Activated naive CD8-positive, alpha-beta T cell treated with anti-CD3 and anti-CD28 coated beads for 36 hours (primary cell): Measurements from ENCODE around the gene MUC20. TPM values are rescaled to one million over a fixed set of nuclear protein-coding genes. Genes with fewer than 3 reads are reported as not detected.
"Not testable (repeated sequence)": the region's sequence is repeated elsewhere in the genome, so short reads cannot be mapped to it uniquely, and the experiment has no call there.

Experiments
- DNase-seq: peaks from one replicate; pipeline ENCODE4 v3.0.0; 2021
- H3K27ac Mint-ChIP-seq: one replicate; pipeline ENCODE4 v1.8.0; 2022; ENCODE audit warnings: mild to moderate bottlenecking, moderate library complexity, mixed read lengths
- H3K27me3 Mint-ChIP-seq: one replicate; pipeline ENCODE4 v1.8.0; 2022; ENCODE audit warnings: mild to moderate bottlenecking, mixed read lengths
- H3K36me3 Mint-ChIP-seq: one replicate; pipeline ENCODE4 v1.8.0; 2021; ENCODE audit warnings: mild to moderate bottlenecking, mixed read lengths
- H3K4me1 Mint-ChIP-seq: one replicate; pipeline ENCODE4 v1.8.0; 2021; ENCODE audit warnings: mixed read lengths
- H3K4me3 Mint-ChIP-seq: one replicate; pipeline ENCODE4 v1.8.0; 2022; ENCODE audit warnings: mild to moderate bottlenecking, moderate library complexity, mixed read lengths
- H3K9me3 Mint-ChIP-seq: one replicate; pipeline ENCODE4 v1.8.0; 2022; ENCODE audit warnings: mixed read lengths
- total RNA-seq, 2 experiments: library from RNA; stranded (reverse); gene quantifications; one replicate each; pipeline ENCODE4 v1.2.3, GENCODE V29; 2021

Gene MUC20
- total RNA-seq, 2 experiments from 2014 or later: 0.26 to 0.29 TPM

DNA sequence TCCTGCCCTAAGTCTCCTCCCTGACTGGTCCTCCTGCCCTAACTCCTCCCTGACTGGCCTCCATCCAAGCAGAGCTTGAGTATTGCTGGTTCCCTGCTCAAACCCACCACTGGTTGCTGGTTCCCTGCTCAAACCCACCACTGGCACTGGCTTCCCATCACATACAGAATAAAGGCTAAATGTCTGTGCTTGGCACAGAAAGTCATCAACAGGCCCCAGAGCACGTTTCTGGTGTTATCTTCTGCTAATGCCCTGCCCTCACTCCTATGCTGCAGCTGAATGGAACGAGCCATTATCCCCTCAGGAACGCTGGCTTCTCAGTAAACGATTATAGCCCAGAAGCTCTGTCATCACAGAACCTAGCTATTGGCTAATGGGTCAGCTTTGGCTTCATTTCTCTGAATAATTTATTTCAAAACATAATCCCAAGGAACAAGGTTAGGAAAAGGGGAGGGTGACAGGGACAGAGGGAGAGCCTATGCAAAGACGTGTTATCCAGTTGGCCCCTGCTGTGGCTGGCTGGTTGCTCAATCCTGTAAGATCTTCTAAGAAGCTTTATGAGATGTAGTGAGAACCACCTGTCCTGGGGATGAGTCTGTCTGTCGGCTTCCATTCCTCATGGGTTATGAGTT lies 6.3 kb upstream of the MUC20 start:
- Mint-ChIP-seq H3K27me3 (no peaks in the 10 kb centered on the region), H3K9me3 (no peaks in the 10 kb centered on the region), H3K36me3 (peaks cover 4% of the 10 kb centered on the region), H3K4me1 (peaks cover 4% of the 10 kb centered on the region), H3K27ac (no peak overlapping the region), H3K4me3 (no peak overlapping the region)
- DNase-seq: no peak

DNA sequence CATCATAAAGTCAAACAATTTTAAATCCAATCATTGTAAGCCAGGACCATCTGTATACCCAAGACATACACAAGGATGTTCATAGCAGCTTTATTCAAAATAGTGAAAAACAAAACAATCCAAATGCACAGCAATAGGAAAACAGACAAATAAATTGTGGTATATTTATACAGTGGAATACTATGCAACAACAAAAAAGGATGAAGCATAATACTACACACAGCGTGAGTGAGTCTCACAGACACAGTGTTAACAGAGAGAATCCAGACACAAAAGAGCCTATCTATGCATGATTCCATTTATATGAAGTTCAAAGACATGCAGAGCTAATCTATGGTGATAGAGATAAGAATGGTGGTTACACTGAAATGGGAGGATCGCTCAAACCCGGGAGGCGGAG lies 5.6 kb upstream of the MUC20 start:
- H3K4me1 Mint-ChIP-seq: peaks cover 4% of the 10 kb centered on the region
- no peak overlapping the region for H3K27ac Mint-ChIP-seq
- no peaks in the 10 kb centered on the region for H3K27me3 Mint-ChIP-seq
- H3K9me3 Mint-ChIP-seq: no peaks in the 10 kb centered on the region
- peaks cover 4% of the 10 kb centered on the region for H3K36me3 Mint-ChIP-seq
- DNase-seq: no peak
- no peak overlapping the region for H3K4me3 Mint-ChIP-seq

DNA sequence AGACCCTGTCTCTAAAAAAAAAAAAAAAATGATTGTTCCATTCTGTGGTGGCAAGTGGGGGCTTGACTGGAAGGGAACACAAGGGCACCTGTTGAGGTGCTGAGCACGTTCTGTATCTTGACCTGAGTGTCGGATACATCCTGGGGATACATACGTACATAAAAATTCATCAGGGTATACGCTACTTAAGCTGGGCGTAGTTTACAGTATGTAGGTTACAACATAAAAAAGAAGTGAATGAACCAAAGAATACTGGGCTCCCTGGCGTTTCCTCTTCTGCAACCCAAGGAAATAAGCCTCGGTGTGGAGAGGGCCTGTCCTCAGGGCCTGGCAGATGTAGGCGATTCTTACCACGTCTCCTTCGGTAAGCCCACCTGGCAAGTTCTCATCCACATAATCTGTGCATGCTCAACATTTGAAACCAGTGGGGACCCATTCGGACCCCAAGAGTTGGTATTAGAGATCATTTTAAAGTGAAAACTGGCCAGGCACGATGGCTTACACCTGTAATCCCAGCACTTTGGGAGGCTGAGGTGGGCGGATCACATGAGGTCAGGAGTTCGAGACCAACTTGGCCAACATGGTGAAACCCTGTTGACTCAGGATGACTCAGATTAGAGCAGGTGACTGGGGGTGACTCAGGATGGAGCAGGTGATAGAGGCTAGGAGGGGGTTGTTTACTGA lies 5.1 kb upstream of the MUC20 start:
- peak; percentile 39 for DNase-seq
- peaks cover 4% of the 10 kb centered on the region for H3K36me3 Mint-ChIP-seq
- no peaks in the 10 kb centered on the region for H3K9me3 Mint-ChIP-seq
- H3K27ac Mint-ChIP-seq: no peak overlapping the region
- no peak overlapping the region for H3K4me3 Mint-ChIP-seq
- H3K4me1 Mint-ChIP-seq: peaks cover 4% of the 10 kb centered on the region
- no peaks in the 10 kb centered on the region for H3K27me3 Mint-ChIP-seq

DNA sequence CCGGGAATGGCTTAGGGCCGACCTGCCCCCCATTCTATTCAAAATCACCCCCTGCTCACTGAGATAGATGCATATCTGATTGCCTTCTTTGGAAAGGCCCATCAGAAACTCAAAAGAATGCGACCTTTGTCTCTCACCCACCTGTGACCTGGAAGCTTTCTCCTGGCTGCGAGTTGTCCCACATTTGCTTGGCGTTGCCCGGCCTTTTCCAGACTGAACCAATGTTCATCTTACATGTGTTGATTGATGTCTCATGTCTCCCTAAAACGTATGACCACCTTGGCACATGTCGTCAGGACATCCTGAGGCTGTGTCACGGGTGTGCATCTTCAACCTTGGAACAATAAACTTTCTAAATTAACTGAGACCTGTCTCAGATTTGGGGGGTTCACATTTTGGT lies 3.4 kb upstream of the MUC20 start:
- H3K4me3 Mint-ChIP-seq: no peak overlapping the region
- H3K27ac Mint-ChIP-seq: no peak overlapping the region

DNA sequence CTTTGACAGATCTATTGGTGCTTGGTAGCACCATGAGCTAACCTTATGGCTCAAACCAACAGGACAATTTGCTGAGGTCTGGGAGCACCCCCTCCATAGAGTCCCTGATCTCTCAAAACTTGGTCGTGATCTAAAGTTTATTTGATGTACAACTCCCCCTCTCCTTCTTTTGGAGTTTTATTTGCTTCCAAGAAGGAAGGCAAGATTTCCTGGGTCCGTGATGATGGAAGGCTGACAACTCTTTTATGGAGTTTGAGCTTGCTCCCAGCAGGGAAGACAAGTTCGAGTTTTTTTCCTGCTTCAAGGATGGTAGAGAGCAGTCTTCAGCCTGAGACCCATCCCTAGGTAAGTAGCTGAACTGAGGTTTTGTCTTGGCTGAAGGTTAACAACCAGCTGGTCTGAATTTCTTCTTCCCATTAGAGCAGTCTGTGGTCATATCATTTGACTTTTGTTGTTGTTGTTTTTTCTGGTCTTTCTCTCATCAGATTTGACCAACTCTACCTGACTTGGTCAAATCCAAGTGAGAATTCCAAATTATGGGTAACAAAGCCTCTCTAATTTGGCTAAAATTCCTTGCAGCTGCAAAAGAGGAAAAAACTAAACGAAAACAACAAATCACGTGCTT lies 2.8 kb upstream of the MUC20 start:
- H3K4me3 Mint-ChIP-seq: no peak overlapping the region
- peaks cover 4% of the 10 kb centered on the region for H3K36me3 Mint-ChIP-seq
- peaks cover 4% of the 10 kb centered on the region for H3K4me1 Mint-ChIP-seq
- no peaks in the 10 kb centered on the region for H3K9me3 Mint-ChIP-seq
- H3K27me3 Mint-ChIP-seq: no peaks in the 10 kb centered on the region
- H3K27ac Mint-ChIP-seq: no peak overlapping the region
- DNase-seq: no peak

More for the DNA sequence above, 3.4 kb upstream of the MUC20 start:
- no peaks in the 10 kb centered on the region for H3K9me3 Mint-ChIP-seq
- no peak for DNase-seq
- H3K27me3 Mint-ChIP-seq: no peaks in the 10 kb centered on the region
- peaks cover 4% of the 10 kb centered on the region for H3K36me3 Mint-ChIP-seq
- H3K4me1 Mint-ChIP-seq: peaks cover 4% of the 10 kb centered on the region

DNA sequence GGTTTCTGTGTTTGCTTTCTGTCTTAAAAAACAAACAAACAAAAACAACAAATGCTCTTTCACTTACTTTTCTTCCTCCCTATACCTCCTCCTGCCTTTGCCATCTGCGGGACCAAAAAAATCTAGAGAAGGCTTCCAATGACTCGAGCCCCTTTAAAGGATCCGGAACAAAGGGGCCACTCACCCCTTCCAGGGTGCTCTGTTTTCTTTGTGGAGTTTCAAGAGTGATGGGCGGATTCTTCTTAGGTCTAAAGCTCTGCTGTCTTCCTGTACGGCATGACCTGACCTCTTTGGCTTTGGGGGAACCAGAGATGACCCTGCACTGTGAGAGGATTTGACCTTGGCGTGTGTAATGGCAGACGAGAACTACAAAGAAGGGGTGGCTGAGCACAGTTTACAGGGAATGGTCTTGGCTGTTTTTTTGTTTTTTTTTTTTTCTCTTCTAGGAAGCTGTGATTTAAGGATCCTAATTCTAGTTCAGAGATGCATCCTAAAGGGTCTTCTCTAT lies 2.2 kb upstream of the MUC20 start:
- Mint-ChIP-seq H3K9me3 (no peaks in the 10 kb centered on the region), H3K27ac (no peak overlapping the region)

DNA sequence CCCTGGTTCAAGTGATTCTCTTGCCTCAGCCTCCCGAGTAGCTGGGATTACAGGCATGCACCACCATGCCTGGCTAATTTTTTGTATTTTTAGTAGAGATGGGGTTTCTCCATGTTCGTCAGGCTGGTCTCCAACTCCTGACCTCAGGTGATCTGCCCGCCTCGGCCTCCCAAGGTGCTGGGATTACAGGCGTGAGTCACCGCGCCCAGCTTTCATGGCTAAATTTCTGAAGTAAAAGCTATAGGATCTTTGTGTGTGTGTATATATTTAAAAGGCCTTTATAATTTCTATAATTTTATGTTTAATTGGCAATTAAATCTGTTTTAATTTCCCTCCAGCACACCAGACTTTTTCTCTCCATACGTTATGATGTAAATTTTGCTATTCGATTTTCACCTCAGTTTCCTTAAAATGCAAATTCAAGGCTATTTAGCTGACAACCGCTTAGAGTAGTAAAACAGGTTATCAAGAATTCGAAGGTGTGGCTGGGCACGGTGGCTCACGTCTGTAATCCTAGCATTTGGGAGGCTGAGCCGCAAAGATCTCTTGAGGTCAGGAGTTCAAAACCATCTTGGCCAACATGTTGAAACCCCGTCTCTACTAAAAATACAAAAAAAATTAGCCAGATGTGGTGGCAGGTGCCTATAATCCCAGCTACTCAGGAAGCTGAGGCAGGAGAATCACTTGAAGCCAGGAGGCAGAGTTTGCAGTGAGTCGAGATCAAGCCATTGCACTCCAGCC lies 1.1 kb upstream of the MUC20 start:
- H3K27ac Mint-ChIP-seq, H3K4me1 Mint-ChIP-seq, H3K36me3 Mint-ChIP-seq, H3K9me3 Mint-ChIP-seq, H3K4me3 Mint-ChIP-seq, DNase-seq, H3K27me3 Mint-ChIP-seq: not testable (repeated sequence)

More for the DNA sequence above, 2.2 kb upstream of the MUC20 start:
- no peak for DNase-seq
- Mint-ChIP-seq H3K36me3 (peaks cover 4% of the 10 kb centered on the region), H3K4me1 (peaks cover 4% of the 10 kb centered on the region), H3K27me3 (no peaks in the 10 kb centered on the region), H3K4me3 (no peak overlapping the region)

DNA sequence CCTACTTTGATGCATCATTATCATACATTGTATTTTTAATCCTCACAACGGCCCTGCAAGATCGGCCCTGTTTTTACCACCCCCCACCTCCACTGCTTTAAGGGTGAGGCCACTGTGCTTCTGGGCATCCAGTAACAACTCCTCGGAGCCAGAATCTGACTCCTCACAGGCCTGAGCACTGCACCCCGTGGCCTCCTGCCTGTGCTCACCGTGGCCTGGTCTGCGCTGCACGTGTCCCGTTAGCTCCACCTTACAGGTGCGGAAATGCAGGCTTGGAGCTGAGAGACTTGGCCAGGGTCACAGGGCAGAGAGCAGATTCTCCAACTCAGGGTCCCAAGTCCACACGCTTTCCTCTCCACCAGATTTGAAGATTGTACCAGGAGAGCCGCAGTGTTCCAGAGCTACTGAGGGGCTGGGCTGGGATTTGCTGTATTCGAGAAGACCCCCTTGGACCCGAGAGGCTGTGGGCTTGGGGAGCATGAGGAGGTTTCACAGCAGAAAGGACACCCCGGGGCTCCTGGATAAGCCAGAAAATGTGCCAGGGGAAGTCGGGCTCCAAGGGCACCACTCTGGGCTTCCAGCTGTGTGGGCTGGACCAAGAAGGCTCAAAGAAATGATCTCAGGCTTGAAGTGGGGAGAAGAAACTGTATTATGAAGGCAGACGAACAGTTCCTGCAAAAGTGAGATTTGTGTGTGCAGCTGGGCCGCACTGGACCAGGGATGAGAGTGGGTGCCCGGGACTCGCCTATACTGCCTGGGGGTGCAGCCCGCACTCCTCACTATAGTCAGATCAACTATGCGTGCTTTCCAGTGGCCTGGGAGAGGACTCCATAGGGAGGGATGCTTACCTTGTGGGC lies 1.6 kb downstream of the MUC20 start:
- not testable (repeated sequence) for DNase-seq, H3K27ac Mint-ChIP-seq, H3K4me3 Mint-ChIP-seq, H3K9me3 Mint-ChIP-seq, H3K36me3 Mint-ChIP-seq, H3K4me1 Mint-ChIP-seq, H3K27me3 Mint-ChIP-seq

DNA sequence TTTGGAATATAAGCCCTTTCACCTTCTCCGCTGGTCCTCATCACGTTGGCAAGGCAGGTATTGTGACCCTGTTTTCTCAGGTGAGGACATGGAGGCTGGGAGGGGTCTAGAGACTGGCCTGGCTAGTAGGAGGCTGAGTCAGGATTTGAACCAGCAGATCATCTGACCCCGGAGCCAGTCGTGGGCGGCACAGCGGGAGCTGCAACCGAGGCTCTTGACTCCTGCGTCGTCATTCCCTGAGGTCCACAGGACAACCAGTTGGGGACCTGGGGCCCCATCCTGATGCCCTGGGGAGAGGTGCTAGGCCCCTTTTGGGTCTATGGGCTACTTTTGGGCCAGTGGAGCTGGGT lies 2.2 kb downstream of the MUC20 start:
- H3K4me1 Mint-ChIP-seq, H3K9me3 Mint-ChIP-seq, DNase-seq, H3K4me3 Mint-ChIP-seq, H3K36me3 Mint-ChIP-seq, H3K27ac Mint-ChIP-seq, H3K27me3 Mint-ChIP-seq: not testable (repeated sequence)

DNA sequence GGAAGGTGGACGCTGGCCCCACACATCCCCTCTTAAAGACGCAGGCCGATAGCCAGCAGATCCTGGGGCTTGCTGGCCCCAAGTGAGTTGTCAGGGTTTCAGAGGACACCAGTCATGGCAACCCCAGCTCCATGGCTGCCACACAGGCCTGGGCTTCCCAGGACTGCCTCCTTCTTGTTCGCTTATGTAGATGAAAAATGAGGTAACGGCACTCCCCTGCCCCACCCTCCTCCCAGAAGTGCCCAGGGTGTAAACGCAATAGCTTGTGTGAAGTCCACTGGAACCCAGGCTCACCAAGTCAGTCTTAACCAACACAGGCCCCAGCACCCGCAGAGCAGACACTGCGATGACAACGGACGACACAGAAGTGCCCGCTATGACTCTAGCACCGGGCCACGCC lies 3.6 kb downstream of the MUC20 start:
- not testable (repeated sequence) for H3K27me3 Mint-ChIP-seq, H3K27ac Mint-ChIP-seq, H3K4me3 Mint-ChIP-seq, H3K4me1 Mint-ChIP-seq, DNase-seq, H3K36me3 Mint-ChIP-seq, H3K9me3 Mint-ChIP-seq

DNA sequence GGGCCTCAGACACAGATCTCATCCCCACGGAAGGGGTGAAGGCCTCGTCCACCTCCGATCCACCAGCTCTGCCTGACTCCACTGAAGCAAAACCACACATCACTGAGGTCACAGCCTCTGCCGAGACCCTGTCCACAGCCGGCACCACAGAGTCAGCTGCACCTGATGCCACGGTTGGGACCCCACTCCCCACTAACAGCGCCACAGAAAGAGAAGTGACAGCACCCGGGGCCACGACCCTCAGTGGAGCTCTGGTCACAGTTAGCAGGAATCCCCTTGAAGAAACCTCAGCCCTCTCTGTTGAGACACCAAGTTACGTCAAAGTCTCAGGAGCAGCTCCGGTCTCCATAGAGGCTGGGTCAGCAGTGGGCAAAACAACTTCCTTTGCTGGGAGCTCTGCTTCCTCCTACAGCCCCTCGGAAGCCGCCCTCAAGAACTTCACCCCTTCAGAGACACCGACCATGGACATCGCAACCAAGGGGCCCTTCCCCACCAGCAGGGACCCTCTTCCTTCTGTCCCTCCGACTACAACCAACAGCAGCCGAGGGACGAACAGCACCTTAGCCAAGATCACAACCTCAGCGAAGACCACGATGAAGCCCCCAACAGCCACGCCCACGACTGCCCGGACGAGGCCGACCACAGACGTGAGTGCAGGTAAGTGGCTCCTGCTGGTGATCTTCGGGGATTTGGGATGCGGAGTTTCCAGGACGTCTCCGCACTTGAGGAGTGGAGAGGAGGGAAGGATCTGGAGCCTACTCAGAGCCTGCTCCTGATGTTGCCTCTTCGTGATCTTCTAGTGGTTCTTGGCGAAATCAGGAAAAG lies 5.3 kb downstream of the MUC20 start:
- H3K27me3 Mint-ChIP-seq, H3K4me3 Mint-ChIP-seq, H3K4me1 Mint-ChIP-seq, H3K9me3 Mint-ChIP-seq, DNase-seq, H3K27ac Mint-ChIP-seq, H3K36me3 Mint-ChIP-seq: not testable (repeated sequence)

DNA sequence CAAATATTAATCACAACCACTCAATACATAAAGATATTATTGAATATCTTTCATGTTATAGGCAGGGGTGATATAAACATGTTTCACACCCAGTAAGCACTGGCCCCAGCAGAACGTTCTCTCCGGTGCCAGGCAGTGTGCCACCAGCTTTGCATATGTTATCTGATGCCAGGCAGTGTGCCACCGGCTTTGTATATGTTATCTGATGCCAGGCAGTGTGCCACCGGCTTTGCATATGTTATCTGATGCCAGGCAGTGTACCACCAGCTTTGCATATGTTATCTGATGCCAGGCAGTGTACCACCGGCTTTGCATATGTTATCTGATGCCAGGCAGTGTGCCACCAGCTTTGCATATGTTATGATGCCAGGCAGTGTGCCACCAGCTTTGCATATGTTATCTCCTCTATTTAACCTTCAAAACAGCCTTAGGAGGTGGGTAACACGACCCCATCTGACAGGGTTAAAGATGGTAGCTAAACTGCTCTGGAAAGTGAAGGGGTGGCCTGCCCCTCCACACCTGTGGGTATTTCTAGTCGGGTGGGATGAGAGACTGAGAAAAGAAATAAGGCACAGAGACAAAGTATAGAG lies 6.9 kb downstream of the MUC20 start:
- DNase-seq: no peak
- Mint-ChIP-seq H3K27me3 (no peaks in the 10 kb centered on the region), H3K27ac (no peak overlapping the region), H3K4me1 (no peaks in the 10 kb centered on the region), H3K36me3 (no peaks in the 10 kb centered on the region), H3K9me3 (no peaks in the 10 kb centered on the region), H3K4me3 (no peak overlapping the region)

DNA sequence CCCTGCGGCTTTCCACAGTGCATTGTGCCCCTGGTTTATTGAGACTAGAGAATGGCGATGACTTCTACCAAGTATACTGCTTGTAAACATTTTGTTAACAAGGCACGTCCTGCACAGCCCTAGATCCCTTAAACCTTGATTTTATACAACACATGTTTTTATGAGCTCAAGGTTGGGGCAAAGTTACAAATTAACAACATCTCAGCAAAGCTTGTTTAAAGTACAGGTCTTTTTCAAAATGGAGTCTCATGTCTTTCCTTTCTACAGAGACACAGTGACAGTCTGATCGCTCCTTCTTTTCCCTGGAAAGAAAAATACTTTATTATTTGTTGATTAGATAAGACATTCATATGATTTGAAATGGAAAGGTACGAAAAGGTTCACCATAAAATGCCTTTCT lies 8.0 kb downstream of the MUC20 start:
- DNase-seq, H3K36me3 Mint-ChIP-seq, H3K4me1 Mint-ChIP-seq, H3K27me3 Mint-ChIP-seq, H3K4me3 Mint-ChIP-seq, H3K27ac Mint-ChIP-seq, H3K9me3 Mint-ChIP-seq: not testable (repeated sequence)
